Measurements from ENCODE around the gene HEG1. TPM values are rescaled to one million over a fixed set of nuclear protein-coding genes. Genes with fewer than 3 reads are reported as not detected.

Gene HEG1
- total and polyA plus RNA-seq, 2 of the 4 experiments (the other 2 are of a cell fraction) = 25.6 to 43.4 TPM

GRCh38 chr3:124942613-124943012 lies 113.2 kb downstream of the HEG1 start:
- Histone ChIP-seq H2AFZ (replicated peaks; ENCODE audit: low read length, poor library complexity) (no peak overlapping the region), H2BK20ac (ENCODE audit: low read depth, low read length) (no peak overlapping the region), H3K36me3 (ENCODE audit: control insufficient read depth, insufficient read depth, low read length) (no peaks in the 10 kb centered on the region), H3K4me3 (ENCODE audit: insufficient read depth, low read depth, low read length) (no peak overlapping the region), H3K27me3 (ENCODE audit: control insufficient read depth, insufficient read depth, low read length) (peaks cover 6% of the 10 kb centered on the region; the same call in 1 of the 2 replicates), H2AK5ac (ENCODE audit: low read depth, low read length) (no peak overlapping the region), H2BK120ac (ENCODE audit: low read depth, low read length) (no peak overlapping the region), H3K9me1 (ENCODE audit: insufficient read depth, low read length) (no peaks in the 10 kb centered on the region), H3K4me2 (ENCODE audit: low read depth, low read length) (no peak overlapping the region), H2BK15ac (ENCODE audit: low read depth, low read length) (no peak overlapping the region), H3K79me1 (ENCODE audit: low read depth in 1 of 2, low read length in 2 of 2) (no peaks in the 10 kb centered on the region), H3K9ac (ENCODE audit: low read depth, low read length) (no peak overlapping the region), H3K18ac (ENCODE audit: low read depth, low read length) (no peak overlapping the region), H3K14ac (replicated peaks; ENCODE audit: low read depth, low read length) (no peak overlapping the region), H2AK9ac (replicated peaks; ENCODE audit: low read depth, low read length, poor library complexity) (no peak overlapping the region), H4K91ac (ENCODE audit: insufficient read depth, low read depth, low read length) (no peak overlapping the region), H3K9me3 (ENCODE audit: control insufficient read depth, insufficient read depth, low read length) (no peaks in the 10 kb centered on the region), H3K27ac (ENCODE audit: insufficient read depth, low read length) (no peak overlapping the region), H2BK5ac (ENCODE audit: low read depth, low read length, poor library complexity, severe bottlenecking) (no peak overlapping the region), H3K56ac (ENCODE audit: extremely low read depth, insufficient read depth, low read length) (no peak overlapping the region), H4K20me1 (ENCODE audit: insufficient read depth, low read length) (no peaks in the 10 kb centered on the region), H4K5ac (ENCODE audit: low read depth, low read length) (no peak overlapping the region), H4K8ac (ENCODE audit: low read depth in 2 of 2, low read length in 2 of 2) (no peak overlapping the region), H3K23ac (ENCODE audit: low read depth, low read length) (no peak overlapping the region), H3K4me1 (ENCODE audit: control insufficient read depth, insufficient read depth, low read length) (no peaks in the 10 kb centered on the region), H3K4ac (ENCODE audit: low read depth, low read length) (no peak overlapping the region)
- ATAC-seq (ENCODE audit: low read depth) (no peak), DNase-seq (no peak)
- intact Hi-C loops (cut with micrococcal nuclease) (no loop called here), dilution Hi-C loops (cut with HindIII; ENCODE audit: low sequenced_read_pairs, unreplicated experiment) (no loop called here), in situ Hi-C loops (cut with MboI; ENCODE audit: low sequenced_read_pairs) (no loop called here)
- CTCF ChIA-PET = no interaction called here
- BruUV-seq (replicated peaks) = no TSS peak
- TF ChIP-seq RFX5 (IDR thresholded peaks at IDR 0.05; ENCODE audit: low read depth, low read length) (no peak), CTCF (conservative IDR thresholded peaks at IDR 0.05; ENCODE audit: low read depth, low read length) (no peak), ELK1 (IDR thresholded peaks at IDR 0.05; ENCODE audit: borderline replicate concordance, low read depth, low read length) (no peak), RCOR1 (IDR thresholded peaks at IDR 0.05; ENCODE audit: insufficient replicate concordance, low read length) (no peak), CHD1 (IDR thresholded peaks at IDR 0.05; ENCODE audit: low read depth, low read length) (no peak), MAZ (IDR thresholded peaks at IDR 0.05; ENCODE audit: borderline replicate concordance, low read depth, low read length) (no peak), SMC3 (IDR thresholded peaks at IDR 0.05; ENCODE audit: low read depth, low read length) (no peak), USF2 (IDR thresholded peaks at IDR 0.05; ENCODE audit: low read depth, low read length) (no peak), CEBPB (IDR thresholded peaks at IDR 0.05; ENCODE audit: low read depth, low read length) (no peak)
- WGBS, 2 experiments (ENCODE audit: extremely low coverage in 2 of 2, insufficient read length in 1 of 2) = no CpG with 5 or more reads among the region's 2 CpGs
- POLR2A ChIA-PET (ENCODE audit: unreplicated experiment) = no interaction called here
